ENCODE measurements around the gene OGT.
"Not testable (repeated sequence)": the region's sequence is repeated elsewhere in the genome, so short reads cannot be mapped to it uniquely, and the experiment has no call there.

OGT gene

GRCh38 chrX:71579136-71579989 is 46.5 kb downstream of the OGT start:
- Histone ChIP-seq H3K36me3 (ENCODE audit: control insufficient read depth in 1 of 2, insufficient read depth in 2 of 2, low read length in 2 of 2) (peaks cover 0 to 10% of the 10 kb centered on the region in 2 donors), H3K4me3 (ENCODE audit: low read depth in 1 of 2, low read length in 2 of 2) (no peak overlapping the region), H3K27ac (ENCODE audit: low read depth, low read length) (no peak overlapping the region), H3K9ac (ENCODE audit: low read depth in 1 of 2, low read length in 2 of 2) (no peak overlapping the region), H3K4me1 (ENCODE audit: control insufficient read depth in 1 of 2, insufficient read depth in 2 of 2, low read length in 2 of 2) (no peaks in the 10 kb centered on the region), H3K9me3 (ENCODE audit: control insufficient read depth in 1 of 2, low read length in 2 of 2) (no peaks in the 10 kb centered on the region), H3K27me3 (ENCODE audit: control insufficient read depth in 1 of 2, insufficient read depth in 2 of 2, low read length in 2 of 2) (no peaks in the 10 kb centered on the region)

- Histone ChIP-seq H3K9ac (ENCODE audit: low read depth in 1 of 2, low read length in 2 of 2) (no peak overlapping the region), H3K4me1 (ENCODE audit: control insufficient read depth in 1 of 2, insufficient read depth in 2 of 2, low read length in 2 of 2) (no peaks in the 10 kb centered on the region), H3K4me3 (ENCODE audit: low read depth in 1 of 2, low read length in 2 of 2) (no peak overlapping the region), H3K27ac (ENCODE audit: low read depth, low read length) (no peak overlapping the region), H3K27me3 (ENCODE audit: control insufficient read depth in 1 of 2, insufficient read depth in 2 of 2, low read length in 2 of 2) (no peaks in the 10 kb centered on the region), H3K36me3 (ENCODE audit: control insufficient read depth in 1 of 2, insufficient read depth in 2 of 2, low read length in 2 of 2) (peaks cover 0 to 5% of the 10 kb centered on the region in 2 donors), H3K9me3 (ENCODE audit: control insufficient read depth in 1 of 2, low read length in 2 of 2) (no peaks in the 10 kb centered on the region)
Measured at GRCh38 chrX:71579990-71580380, 47.1 kb downstream of the OGT start.

- H3K36me3 ChIP-seq (ENCODE audit: control insufficient read depth in 1 of 2, insufficient read depth in 2 of 2, low read length in 2 of 2): peaks cover 0 to 3% of the 10 kb centered on the region in 2 donors
- no peak overlapping the region for H3K9ac ChIP-seq (ENCODE audit: low read depth in 1 of 2, low read length in 2 of 2)
- no peak overlapping the region for H3K27ac ChIP-seq (ENCODE audit: low read depth, low read length)
- H3K4me3 ChIP-seq (ENCODE audit: low read depth in 1 of 2, low read length in 2 of 2): no peak overlapping the region
- no peaks in the 10 kb centered on the region for H3K27me3 ChIP-seq (ENCODE audit: control insufficient read depth in 1 of 2, insufficient read depth in 2 of 2, low read length in 2 of 2)
- H3K9me3 ChIP-seq (ENCODE audit: control insufficient read depth in 1 of 2, low read length in 2 of 2): no peaks in the 10 kb centered on the region
- no peaks in the 10 kb centered on the region for H3K4me1 ChIP-seq (ENCODE audit: control insufficient read depth in 1 of 2, insufficient read depth in 2 of 2, low read length in 2 of 2)
Measured at GRCh38 chrX:71581210-71581609, 48.3 kb downstream of the OGT start.

- Histone ChIP-seq H3K4me1 (ENCODE audit: control insufficient read depth in 1 of 2, insufficient read depth in 2 of 2, low read length in 2 of 2) (no peaks in the 10 kb centered on the region), H3K36me3 (ENCODE audit: control insufficient read depth in 1 of 2, insufficient read depth in 2 of 2, low read length in 2 of 2) (no peaks in the 10 kb centered on the region), H3K27me3 (ENCODE audit: control insufficient read depth in 1 of 2, insufficient read depth in 2 of 2, low read length in 2 of 2) (no peaks in the 10 kb centered on the region), H3K27ac (ENCODE audit: low read depth, low read length) (no peak overlapping the region), H3K9me3 (ENCODE audit: control insufficient read depth in 1 of 2, low read length in 2 of 2) (no peaks in the 10 kb centered on the region), H3K9ac (ENCODE audit: low read depth in 1 of 2, low read length in 2 of 2) (no peak overlapping the region), H3K4me3 (ENCODE audit: low read depth in 1 of 2, low read length in 2 of 2) (no peak overlapping the region)
Measured at GRCh38 chrX:71586929-71587328, 54.0 kb downstream of the OGT start.

GRCh38 chrX:71593210-71593609 is 60.3 kb downstream of the OGT start:
- H3K4me3 ChIP-seq (ENCODE audit: low read depth in 1 of 2, low read length in 2 of 2); H3K4me1 ChIP-seq (ENCODE audit: control insufficient read depth in 1 of 2, insufficient read depth in 2 of 2, low read length in 2 of 2); H3K27ac ChIP-seq (ENCODE audit: low read depth, low read length); H3K9me3 ChIP-seq (ENCODE audit: control insufficient read depth in 1 of 2, low read length in 2 of 2); H3K9ac ChIP-seq (ENCODE audit: low read depth in 1 of 2, low read length in 2 of 2); H3K27me3 ChIP-seq (ENCODE audit: control insufficient read depth in 1 of 2, insufficient read depth in 2 of 2, low read length in 2 of 2): not testable (repeated sequence)
- H3K36me3 ChIP-seq (ENCODE audit: control insufficient read depth in 1 of 2, insufficient read depth in 2 of 2, low read length in 2 of 2): peaks cover 0 to 12% of the 10 kb centered on the region in 2 donors

- Histone ChIP-seq H3K27me3 (ENCODE audit: control insufficient read depth in 1 of 2, insufficient read depth in 2 of 2, low read length in 2 of 2) (no peaks in the 10 kb centered on the region), H3K9ac (ENCODE audit: low read depth in 1 of 2, low read length in 2 of 2) (no peak overlapping the region), H3K4me3 (ENCODE audit: low read depth in 1 of 2, low read length in 2 of 2) (no peak overlapping the region), H3K36me3 (ENCODE audit: control insufficient read depth in 1 of 2, insufficient read depth in 2 of 2, low read length in 2 of 2) (peaks cover 10 to 37% of the 10 kb centered on the region in 2 donors), H3K4me1 (ENCODE audit: control insufficient read depth in 1 of 2, insufficient read depth in 2 of 2, low read length in 2 of 2) (no peaks in the 10 kb centered on the region), H3K27ac (ENCODE audit: low read depth, low read length) (no peak overlapping the region), H3K9me3 (ENCODE audit: control insufficient read depth in 1 of 2, low read length in 2 of 2) (no peaks in the 10 kb centered on the region)
Measured at GRCh38 chrX:71599965-71600364, 67.1 kb downstream of the OGT start.

GRCh38 chrX:71603618-71604017 is 70.7 kb downstream of the OGT start:
- Histone ChIP-seq H3K4me3 (ENCODE audit: low read depth in 1 of 2, low read length in 2 of 2) (no peak overlapping the region), H3K27me3 (ENCODE audit: control insufficient read depth in 1 of 2, insufficient read depth in 2 of 2, low read length in 2 of 2) (no peaks in the 10 kb centered on the region), H3K9ac (ENCODE audit: low read depth in 1 of 2, low read length in 2 of 2) (no peak overlapping the region), H3K9me3 (ENCODE audit: control insufficient read depth in 1 of 2, low read length in 2 of 2) (no peaks in the 10 kb centered on the region), H3K27ac (ENCODE audit: low read depth, low read length) (no peak overlapping the region), H3K36me3 (ENCODE audit: control insufficient read depth in 1 of 2, insufficient read depth in 2 of 2, low read length in 2 of 2) (peaks cover 20 to 37% of the 10 kb centered on the region in 2 donors), H3K4me1 (ENCODE audit: control insufficient read depth in 1 of 2, insufficient read depth in 2 of 2, low read length in 2 of 2) (no peaks in the 10 kb centered on the region)

- Histone ChIP-seq H3K27ac (ENCODE audit: low read depth, low read length) (no peak overlapping the region), H3K36me3 (ENCODE audit: control insufficient read depth in 1 of 2, insufficient read depth in 2 of 2, low read length in 2 of 2) (peaks cover 22 to 39% of the 10 kb centered on the region in 2 donors), H3K27me3 (ENCODE audit: control insufficient read depth in 1 of 2, insufficient read depth in 2 of 2, low read length in 2 of 2) (no peaks in the 10 kb centered on the region), H3K4me3 (ENCODE audit: low read depth in 1 of 2, low read length in 2 of 2) (no peak overlapping the region), H3K4me1 (ENCODE audit: control insufficient read depth in 1 of 2, insufficient read depth in 2 of 2, low read length in 2 of 2) (no peaks in the 10 kb centered on the region), H3K9me3 (ENCODE audit: control insufficient read depth in 1 of 2, low read length in 2 of 2) (no peaks in the 10 kb centered on the region), H3K9ac (ENCODE audit: low read depth in 1 of 2, low read length in 2 of 2) (no peak overlapping the region)
Measured at GRCh38 chrX:71604141-71604540, 71.2 kb downstream of the OGT start.

GRCh38 chrX:71604796-71605568 is 72.1 kb downstream of the OGT start:
- Histone ChIP-seq H3K36me3 (ENCODE audit: control insufficient read depth in 1 of 2, insufficient read depth in 2 of 2, low read length in 2 of 2) (peaks cover 25 to 42% of the 10 kb centered on the region in 2 donors), H3K9ac (ENCODE audit: low read depth in 1 of 2, low read length in 2 of 2) (no peak overlapping the region), H3K9me3 (ENCODE audit: control insufficient read depth in 1 of 2, low read length in 2 of 2) (no peaks in the 10 kb centered on the region), H3K4me3 (ENCODE audit: low read depth in 1 of 2, low read length in 2 of 2) (no peak overlapping the region), H3K27ac (ENCODE audit: low read depth, low read length) (no peak overlapping the region), H3K27me3 (ENCODE audit: control insufficient read depth in 1 of 2, insufficient read depth in 2 of 2, low read length in 2 of 2) (no peaks in the 10 kb centered on the region), H3K4me1 (ENCODE audit: control insufficient read depth in 1 of 2, insufficient read depth in 2 of 2, low read length in 2 of 2) (no peaks in the 10 kb centered on the region)

- Histone ChIP-seq H3K4me1 (ENCODE audit: control insufficient read depth in 1 of 2, insufficient read depth in 2 of 2, low read length in 2 of 2) (no peaks in the 10 kb centered on the region), H3K4me3 (ENCODE audit: low read depth in 1 of 2, low read length in 2 of 2) (no peak overlapping the region), H3K9me3 (ENCODE audit: control insufficient read depth in 1 of 2, low read length in 2 of 2) (no peaks in the 10 kb centered on the region), H3K36me3 (ENCODE audit: control insufficient read depth in 1 of 2, insufficient read depth in 2 of 2, low read length in 2 of 2) (peaks cover 25 to 55% of the 10 kb centered on the region in 2 donors), H3K9ac (ENCODE audit: low read depth in 1 of 2, low read length in 2 of 2) (no peak overlapping the region), H3K27ac (ENCODE audit: low read depth, low read length) (no peak overlapping the region), H3K27me3 (ENCODE audit: control insufficient read depth in 1 of 2, insufficient read depth in 2 of 2, low read length in 2 of 2) (no peaks in the 10 kb centered on the region)
Measured at GRCh38 chrX:71606536-71607216, 73.8 kb downstream of the OGT start.

Measured in duodenal mucosa (tissue), 2 donors.